Panc1 (cell line): ENCODE results near the gene FBN1.

Source experiments
- CTCF ChIP-seq: fragments of 450-650 bp; IDR thresholded peaks from 2 replicates; pipeline ENCODE4 v1.5.1; 2017; ENCODE audit warnings: mild to moderate bottlenecking
- TF ChIP-seq, protein P1 (sequence below), 2 experiments: IDR thresholded peaks; 2 replicates each; pipeline ENCODE4 v1.6.1; 2011 to 2012; ENCODE audit warnings: low read depth in 2 of 2, control low read depth in 1 of 2, low read length in 1 of 2, mild to moderate bottlenecking in 1 of 2, moderate library complexity in 1 of 2; ENCODE audit not compliant: insufficient read depth in 1 of 2

DNA sequence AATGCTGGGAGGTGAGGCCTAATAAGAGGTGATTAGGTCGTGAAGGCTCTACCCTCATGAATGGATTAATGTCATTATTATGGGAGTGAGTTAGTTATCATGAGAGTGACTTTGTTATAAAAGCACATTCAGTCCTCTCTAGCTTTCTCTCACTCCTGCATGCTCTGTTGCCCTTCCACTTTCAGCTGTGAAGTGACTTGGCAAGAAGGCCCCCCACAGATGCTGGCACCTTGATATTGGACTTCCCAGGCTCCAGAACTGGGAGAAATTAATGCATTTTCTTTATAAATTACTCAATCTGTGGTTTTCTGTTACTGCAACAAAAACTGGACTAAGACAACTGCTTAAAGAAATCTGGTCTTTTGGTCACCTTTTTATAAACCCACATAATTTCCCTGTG is 144.3 kb downstream of the FBN1 start:
- TF ChIP-seq CTCF = no peak
- TF ChIP-seq, protein P1, sequence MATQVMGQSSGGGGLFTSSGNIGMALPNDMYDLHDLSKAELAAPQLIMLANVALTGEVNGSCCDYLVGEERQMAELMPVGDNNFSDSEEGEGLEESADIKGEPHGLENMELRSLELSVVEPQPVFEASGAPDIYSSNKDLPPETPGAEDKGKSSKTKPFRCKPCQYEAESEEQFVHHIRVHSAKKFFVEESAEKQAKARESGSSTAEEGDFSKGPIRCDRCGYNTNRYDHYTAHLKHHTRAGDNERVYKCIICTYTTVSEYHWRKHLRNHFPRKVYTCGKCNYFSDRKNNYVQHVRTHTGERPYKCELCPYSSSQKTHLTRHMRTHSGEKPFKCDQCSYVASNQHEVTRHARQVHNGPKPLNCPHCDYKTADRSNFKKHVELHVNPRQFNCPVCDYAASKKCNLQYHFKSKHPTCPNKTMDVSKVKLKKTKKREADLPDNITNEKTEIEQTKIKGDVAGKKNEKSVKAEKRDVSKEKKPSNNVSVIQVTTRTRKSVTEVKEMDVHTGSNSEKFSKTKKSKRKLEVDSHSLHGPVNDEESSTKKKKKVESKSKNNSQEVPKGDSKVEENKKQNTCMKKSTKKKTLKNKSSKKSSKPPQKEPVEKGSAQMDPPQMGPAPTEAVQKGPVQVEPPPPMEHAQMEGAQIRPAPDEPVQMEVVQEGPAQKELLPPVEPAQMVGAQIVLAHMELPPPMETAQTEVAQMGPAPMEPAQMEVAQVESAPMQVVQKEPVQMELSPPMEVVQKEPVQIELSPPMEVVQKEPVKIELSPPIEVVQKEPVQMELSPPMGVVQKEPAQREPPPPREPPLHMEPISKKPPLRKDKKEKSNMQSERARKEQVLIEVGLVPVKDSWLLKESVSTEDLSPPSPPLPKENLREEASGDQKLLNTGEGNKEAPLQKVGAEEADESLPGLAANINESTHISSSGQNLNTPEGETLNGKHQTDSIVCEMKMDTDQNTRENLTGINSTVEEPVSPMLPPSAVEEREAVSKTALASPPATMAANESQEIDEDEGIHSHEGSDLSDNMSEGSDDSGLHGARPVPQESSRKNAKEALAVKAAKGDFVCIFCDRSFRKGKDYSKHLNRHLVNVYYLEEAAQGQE (IDR thresholded peaks at IDR 0.05; ENCODE audit: insufficient read depth in 1 of 2, low read depth in 2 of 2, low read length in 1 of 2) = no peak
